Measurements from ENCODE around the gene MINDY4.

MINDY4 gene

GRCh38 chr7:30932562-30932961 lies 161.3 kb downstream of the MINDY4 start:
- no peak overlapping the region for H3K9ac ChIP-seq (ENCODE audit: insufficient read length, low read depth)

GRCh38 chr7:30933124-30933974 lies 162.1 kb downstream of the MINDY4 start:
- H3K9me3 ChIP-seq (ENCODE audit: insufficient read depth, low read length) = no peaks in the 10 kb centered on the region
- no peak overlapping the region for H3K4me3 ChIP-seq (ENCODE audit: insufficient read length, low read depth)
- peaks cover 10% of the 10 kb centered on the region for H3K27me3 ChIP-seq (ENCODE audit: insufficient read depth, insufficient read length)
- H3K36me3 ChIP-seq (ENCODE audit: insufficient read depth, insufficient read length, low read length) = no peaks in the 10 kb centered on the region
- DNase-seq (ENCODE audit: low read depth, low spot score) = peak; percentile 42
- H3K4me1 ChIP-seq (ENCODE audit: insufficient read depth, insufficient read length) = peaks cover 24% of the 10 kb centered on the region
- TF ChIP-seq SUZ12 (IDR thresholded peaks at IDR 0.05; ENCODE audit: extremely low read depth, insufficient read depth, insufficient read length) (no peak), YY1 (IDR thresholded peaks at IDR 0.05; ENCODE audit: insufficient read depth, insufficient read length) (no peak), ZNF274 (IDR thresholded peaks at IDR 0.05; ENCODE audit: low read depth, low read length) (no peak)
- H3K9ac ChIP-seq (ENCODE audit: insufficient read length, low read depth) = peak overlapping the region; percentile 27

More at GRCh38 chr7:30932562-30932961, 161.3 kb downstream of the MINDY4 start:
- DNase-seq (ENCODE audit: low read depth, low spot score) = no peak
- Histone ChIP-seq H3K27me3 (ENCODE audit: insufficient read depth, insufficient read length) (peaks cover 10% of the 10 kb centered on the region), H3K4me3 (ENCODE audit: insufficient read length, low read depth) (no peak overlapping the region), H3K9me3 (ENCODE audit: insufficient read depth, low read length) (peaks cover under 1% of the 10 kb centered on the region; the same call in 1 of the 2 replicates), H3K36me3 (ENCODE audit: insufficient read depth, insufficient read length, low read length) (no peaks in the 10 kb centered on the region), H3K4me1 (ENCODE audit: insufficient read depth, insufficient read length) (peaks cover 24% of the 10 kb centered on the region)
- TF ChIP-seq ZNF274 (IDR thresholded peaks at IDR 0.05; ENCODE audit: low read depth, low read length) (no peak), SUZ12 (IDR thresholded peaks at IDR 0.05; ENCODE audit: extremely low read depth, insufficient read depth, insufficient read length) (no peak), YY1 (IDR thresholded peaks at IDR 0.05; ENCODE audit: insufficient read depth, insufficient read length) (no peak)

GRCh38 chr7:30934225-30934624 lies 163.0 kb downstream of the MINDY4 start:
- H3K9ac ChIP-seq (ENCODE audit: insufficient read length, low read depth) = no peak overlapping the region
- peaks cover 10% of the 10 kb centered on the region for H3K27me3 ChIP-seq (ENCODE audit: insufficient read depth, insufficient read length)
- DNase-seq (ENCODE audit: low read depth, low spot score) = no peak
- peaks cover 24% of the 10 kb centered on the region for H3K4me1 ChIP-seq (ENCODE audit: insufficient read depth, insufficient read length)
- no peak overlapping the region for H3K4me3 ChIP-seq (ENCODE audit: insufficient read length, low read depth)
- no peaks in the 10 kb centered on the region for H3K36me3 ChIP-seq (ENCODE audit: insufficient read depth, insufficient read length, low read length)
- TF ChIP-seq SUZ12 (IDR thresholded peaks at IDR 0.05; ENCODE audit: extremely low read depth, insufficient read depth, insufficient read length) (no peak), YY1 (IDR thresholded peaks at IDR 0.05; ENCODE audit: insufficient read depth, insufficient read length) (no peak), ZNF274 (IDR thresholded peaks at IDR 0.05; ENCODE audit: low read depth, low read length) (no peak)
- no peaks in the 10 kb centered on the region for H3K9me3 ChIP-seq (ENCODE audit: insufficient read depth, low read length)

GRCh38 chr7:30934732-30935568 lies 163.7 kb downstream of the MINDY4 start:
- H3K4me3 ChIP-seq (ENCODE audit: insufficient read length, low read depth) = no peak overlapping the region
- peaks cover 6% of the 10 kb centered on the region for H3K27me3 ChIP-seq (ENCODE audit: insufficient read depth, insufficient read length)
- no peak overlapping the region for H3K9ac ChIP-seq (ENCODE audit: insufficient read length, low read depth)
- DNase-seq (ENCODE audit: low read depth, low spot score) = no peak
- no peaks in the 10 kb centered on the region for H3K9me3 ChIP-seq (ENCODE audit: insufficient read depth, low read length)
- H3K36me3 ChIP-seq (ENCODE audit: insufficient read depth, insufficient read length, low read length) = no peaks in the 10 kb centered on the region
- TF ChIP-seq SUZ12 (IDR thresholded peaks at IDR 0.05; ENCODE audit: extremely low read depth, insufficient read depth, insufficient read length) = no peak
- no peak for TF ChIP-seq ZNF274 (IDR thresholded peaks at IDR 0.05; ENCODE audit: low read depth, low read length)
- no peak for TF ChIP-seq YY1 (IDR thresholded peaks at IDR 0.05; ENCODE audit: insufficient read depth, insufficient read length)
- H3K4me1 ChIP-seq (ENCODE audit: insufficient read depth, insufficient read length) = peaks cover 24% of the 10 kb centered on the region

- Histone ChIP-seq H3K36me3 (ENCODE audit: insufficient read depth, insufficient read length, low read length) (no peaks in the 10 kb centered on the region), H3K4me3 (ENCODE audit: insufficient read length, low read depth) (no peak overlapping the region), H3K9me3 (ENCODE audit: insufficient read depth, low read length) (no peaks in the 10 kb centered on the region), H3K9ac (ENCODE audit: insufficient read length, low read depth) (no peak overlapping the region), H3K27me3 (ENCODE audit: insufficient read depth, insufficient read length) (peaks cover 5% of the 10 kb centered on the region), H3K4me1 (ENCODE audit: insufficient read depth, insufficient read length) (peaks cover 24% of the 10 kb centered on the region)
- no peak for DNase-seq (ENCODE audit: low read depth, low spot score)
- TF ChIP-seq YY1 (IDR thresholded peaks at IDR 0.05; ENCODE audit: insufficient read depth, insufficient read length) = no peak
- TF ChIP-seq ZNF274 (IDR thresholded peaks at IDR 0.05; ENCODE audit: low read depth, low read length) = no peak
- TF ChIP-seq SUZ12 (IDR thresholded peaks at IDR 0.05; ENCODE audit: extremely low read depth, insufficient read depth, insufficient read length) = no peak
Measured at GRCh38 chr7:30935569-30935877, 164.3 kb downstream of the MINDY4 start.

- Histone ChIP-seq H3K4me3 (ENCODE audit: insufficient read length, low read depth) (no peak overlapping the region), H3K9ac (ENCODE audit: insufficient read length, low read depth) (no peak overlapping the region), H3K9me3 (ENCODE audit: insufficient read depth, low read length) (no peaks in the 10 kb centered on the region), H3K4me1 (ENCODE audit: insufficient read depth, insufficient read length) (peaks cover 24% of the 10 kb centered on the region), H3K27me3 (ENCODE audit: insufficient read depth, insufficient read length) (peaks cover 5% of the 10 kb centered on the region), H3K36me3 (ENCODE audit: insufficient read depth, insufficient read length, low read length) (no peaks in the 10 kb centered on the region)
- no peak for DNase-seq (ENCODE audit: low read depth, low spot score)
- TF ChIP-seq YY1 (IDR thresholded peaks at IDR 0.05; ENCODE audit: insufficient read depth, insufficient read length) = no peak
- TF ChIP-seq SUZ12 (IDR thresholded peaks at IDR 0.05; ENCODE audit: extremely low read depth, insufficient read depth, insufficient read length) = no peak
- no peak for TF ChIP-seq ZNF274 (IDR thresholded peaks at IDR 0.05; ENCODE audit: low read depth, low read length)
Measured at GRCh38 chr7:30936650-30937245, 165.5 kb downstream of the MINDY4 start.

Measured in NT2/D1 (cell line).